HG02885 (cell line): ENCODE measurements around the gene PATZ1.
"Not testable (repeated sequence)": the region's sequence is repeated elsewhere in the genome, so short reads cannot be mapped to it uniquely, and the experiment has no call there.

Source experiments
- ATAC-seq: cut with Tn5 transposase; IDR thresholded peaks from one replicate; pipeline ENCODE4 v1.9.1; 2021; ENCODE audit warnings: mild to moderate bottlenecking; ENCODE audit not compliant: unreplicated experiment, poor library complexity

The PATZ1 gene, protein sequence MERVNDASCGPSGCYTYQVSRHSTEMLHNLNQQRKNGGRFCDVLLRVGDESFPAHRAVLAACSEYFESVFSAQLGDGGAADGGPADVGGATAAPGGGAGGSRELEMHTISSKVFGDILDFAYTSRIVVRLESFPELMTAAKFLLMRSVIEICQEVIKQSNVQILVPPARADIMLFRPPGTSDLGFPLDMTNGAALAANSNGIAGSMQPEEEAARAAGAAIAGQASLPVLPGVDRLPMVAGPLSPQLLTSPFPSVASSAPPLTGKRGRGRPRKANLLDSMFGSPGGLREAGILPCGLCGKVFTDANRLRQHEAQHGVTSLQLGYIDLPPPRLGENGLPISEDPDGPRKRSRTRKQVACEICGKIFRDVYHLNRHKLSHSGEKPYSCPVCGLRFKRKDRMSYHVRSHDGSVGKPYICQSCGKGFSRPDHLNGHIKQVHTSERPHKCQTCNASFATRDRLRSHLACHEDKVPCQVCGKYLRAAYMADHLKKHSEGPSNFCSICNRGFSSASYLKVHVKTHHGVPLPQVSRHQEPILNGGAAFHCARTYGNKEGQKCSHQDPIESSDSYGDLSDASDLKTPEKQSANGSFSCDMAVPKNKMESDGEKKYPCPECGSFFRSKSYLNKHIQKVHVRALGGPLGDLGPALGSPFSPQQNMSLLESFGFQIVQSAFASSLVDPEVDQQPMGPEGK

DNA sequence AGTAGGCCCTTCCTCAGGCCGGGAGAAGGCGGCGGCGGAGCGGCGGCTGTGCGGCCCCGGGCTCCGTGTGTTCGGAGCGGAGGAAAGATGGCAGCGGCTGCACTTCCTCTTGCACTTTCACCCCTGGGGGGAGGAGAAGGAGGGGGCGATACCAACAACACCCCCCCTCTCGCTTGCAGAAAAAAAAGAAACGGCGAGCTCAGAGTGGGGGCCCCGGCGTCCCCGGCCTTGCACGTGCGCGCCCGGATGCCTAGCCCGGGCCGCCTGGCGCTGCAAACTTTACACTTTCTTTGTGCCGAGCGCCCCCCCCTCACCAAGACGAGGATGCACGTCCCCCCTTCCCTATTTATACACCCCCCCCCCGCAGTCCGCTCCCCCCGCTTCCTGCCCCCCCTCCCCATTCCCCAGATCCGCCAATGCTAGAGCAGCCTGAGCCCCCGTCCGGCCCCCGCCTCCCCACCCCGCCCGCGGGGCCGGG is at the start of gene PATZ1:
TSS of gene PATZ1 (minus strand) at position 92 of the 478 bp plus-strand sequence. CDS start 744 bp downstream, outside the sequence.
- ATAC-seq, result peak; percentile 29

DNA sequence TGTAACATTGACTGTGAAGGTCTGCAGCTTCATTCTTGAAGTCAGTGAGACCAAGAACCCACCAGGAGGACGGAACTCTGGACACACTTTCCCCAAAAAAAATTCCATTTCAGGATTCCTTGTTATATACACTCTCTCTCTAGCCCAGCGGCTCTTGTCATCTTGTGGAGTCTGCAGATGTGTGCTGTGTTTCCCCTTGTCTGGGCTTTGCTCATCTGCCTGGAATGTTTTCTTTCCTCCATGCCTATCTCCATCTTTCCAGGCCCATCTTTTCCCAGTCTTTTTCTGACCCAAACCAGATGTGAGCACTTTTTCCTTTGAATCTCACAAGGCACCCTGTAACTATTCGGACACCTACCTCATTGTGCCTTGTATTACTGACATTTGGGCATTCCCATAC is 48.2 kb upstream of the PATZ1 start:
- ATAC-seq, result no peak

DNA sequence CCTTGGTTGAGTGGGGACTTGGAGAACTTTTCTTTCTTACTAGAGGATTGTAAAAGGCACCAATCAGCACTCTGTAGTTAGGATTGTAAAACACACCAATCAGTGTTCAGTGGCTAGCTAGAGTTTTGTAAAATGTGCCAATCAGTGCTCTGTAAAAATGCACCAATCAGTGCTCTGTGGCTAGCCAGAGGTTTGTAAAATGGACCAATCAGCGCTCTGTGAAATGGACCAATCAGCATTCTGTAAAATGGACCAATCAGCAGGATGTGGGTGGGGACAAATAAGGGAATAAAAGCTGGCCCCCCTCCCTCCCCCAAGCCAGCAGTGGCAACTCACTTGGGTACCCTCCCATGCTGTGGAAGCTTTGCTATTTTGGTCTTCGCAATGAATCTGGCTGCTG is 47.7 kb upstream of the PATZ1 start:
- no peak for ATAC-seq

DNA sequence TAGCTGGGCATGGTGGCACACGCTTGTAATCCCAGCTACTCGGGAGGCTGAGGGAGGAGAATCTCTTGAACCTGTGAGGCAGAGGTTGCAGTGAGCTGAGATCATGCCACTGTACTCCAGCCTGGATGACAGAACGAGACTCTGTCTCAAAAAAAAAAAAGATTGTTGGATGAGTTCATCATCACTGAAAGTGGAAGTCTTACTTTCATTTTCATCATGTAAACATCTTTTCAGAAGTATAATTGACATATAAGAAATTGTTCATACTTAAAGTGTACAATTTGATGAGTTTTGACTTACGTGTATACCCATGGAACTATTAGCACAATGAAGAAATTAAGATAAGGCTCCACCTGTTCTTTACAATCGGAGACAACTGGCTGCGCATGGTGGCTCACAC is 32.5 kb upstream of the PATZ1 start:
- ATAC-seq, result not testable (repeated sequence)

DNA sequence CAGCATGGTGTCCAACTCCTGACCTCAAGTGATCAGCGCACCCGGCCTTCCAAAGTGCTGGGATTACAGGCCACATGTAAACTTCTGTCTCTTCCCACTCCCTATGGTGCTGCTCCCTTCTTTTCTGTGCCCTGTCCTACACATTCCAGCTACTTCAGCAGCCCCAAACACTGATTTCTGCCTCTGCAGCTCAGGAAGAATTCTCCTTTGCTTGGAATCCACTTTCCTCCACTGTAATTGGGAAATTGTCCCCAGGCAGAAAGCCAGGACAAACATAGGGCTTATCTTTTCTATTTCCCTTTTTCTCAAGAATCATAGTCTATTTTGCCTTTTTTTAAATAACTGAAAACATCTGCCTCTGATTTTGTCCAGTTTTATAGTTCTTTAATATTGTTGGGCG is 32.0 kb upstream of the PATZ1 start:
- ATAC-seq, result no peak

DNA sequence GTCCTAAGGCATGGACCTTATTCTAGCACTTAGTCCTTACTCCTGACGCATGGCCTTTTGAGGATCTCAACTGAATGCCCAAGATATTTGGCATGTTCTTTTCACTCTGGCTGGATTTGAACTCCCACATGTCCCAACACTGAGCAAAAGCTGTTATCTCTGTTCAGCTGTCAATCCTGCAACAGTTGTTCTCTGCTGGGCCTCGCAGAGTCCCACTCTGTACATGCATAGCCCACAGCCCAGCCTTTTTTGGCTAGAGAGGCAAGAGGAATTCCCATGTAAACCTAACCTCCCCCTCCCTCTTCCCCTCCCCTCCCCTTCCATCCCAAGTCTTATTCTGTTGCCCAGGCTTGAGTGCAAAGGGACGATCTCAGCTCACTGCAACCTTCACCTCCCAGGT is 31.5 kb upstream of the PATZ1 start:
- ATAC-seq, result no peak

DNA sequence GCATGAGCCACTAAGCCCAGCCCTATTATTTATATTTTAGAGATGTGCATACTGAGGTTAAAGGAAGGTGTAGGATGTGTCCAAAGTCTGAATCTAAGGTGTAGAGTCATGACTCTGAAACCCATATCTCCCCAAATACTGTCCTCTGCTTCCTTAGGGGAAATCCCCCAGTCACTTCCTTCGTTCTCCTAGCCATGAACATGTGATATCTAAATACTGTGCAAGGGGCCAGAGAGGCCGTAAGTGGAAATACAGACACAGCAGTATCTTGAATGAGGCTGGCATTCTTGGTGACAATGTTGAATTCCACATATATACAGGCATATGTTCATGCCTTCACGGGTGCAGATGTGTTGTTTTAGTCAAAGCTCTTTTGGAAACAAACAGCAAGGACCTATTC is 21.3 kb upstream of the PATZ1 start:
- no peak for ATAC-seq

DNA sequence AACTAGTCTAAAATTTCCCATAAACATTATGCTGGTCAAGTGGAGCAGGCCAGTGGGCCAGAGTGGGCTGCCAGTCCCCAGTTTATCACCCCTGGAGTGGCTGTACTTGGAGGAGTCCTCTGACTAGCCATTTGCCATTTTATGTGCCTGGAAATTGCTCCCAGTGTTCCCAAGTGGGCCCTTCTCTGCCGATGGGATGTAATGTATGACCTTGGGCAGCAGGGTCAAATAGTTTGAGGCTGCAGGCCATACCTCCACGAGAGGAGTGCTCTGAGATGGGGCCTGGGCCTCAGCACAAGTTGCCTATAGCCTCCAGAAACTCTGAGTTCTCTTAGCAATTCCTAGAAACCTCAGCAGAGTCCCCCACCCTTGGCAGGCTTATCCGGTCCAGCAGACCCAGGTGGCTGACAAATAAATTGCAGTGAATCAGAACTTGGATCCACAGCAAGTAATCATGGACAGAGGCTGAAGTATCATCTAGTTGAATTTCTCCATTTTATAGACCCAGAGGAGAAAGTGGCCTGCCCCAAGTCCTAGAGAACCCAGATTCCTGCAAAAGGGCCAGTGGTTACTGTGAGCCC is 17.8 kb upstream of the PATZ1 start:
- ATAC-seq, result no peak

DNA sequence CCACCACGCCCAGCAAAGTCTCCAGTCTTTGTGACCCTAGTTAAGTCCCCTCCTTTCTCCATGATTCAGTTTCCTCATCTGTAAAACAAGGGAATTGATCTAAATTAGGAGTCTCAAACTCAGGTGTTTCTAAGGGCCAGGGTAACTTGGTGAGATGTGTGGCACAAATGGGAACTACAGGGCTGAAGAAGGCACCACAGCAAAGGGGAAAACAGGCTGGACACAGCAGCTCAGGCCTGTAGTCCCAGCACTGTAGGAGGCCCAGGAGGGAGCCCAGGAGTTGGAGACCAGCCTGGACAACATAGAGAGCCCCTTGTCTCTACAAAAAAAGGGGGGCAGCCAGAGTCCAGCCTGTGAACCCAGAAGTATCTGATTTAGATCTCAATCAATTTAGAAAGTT is 15.6 kb upstream of the PATZ1 start:
- ATAC-seq, result no peak

DNA sequence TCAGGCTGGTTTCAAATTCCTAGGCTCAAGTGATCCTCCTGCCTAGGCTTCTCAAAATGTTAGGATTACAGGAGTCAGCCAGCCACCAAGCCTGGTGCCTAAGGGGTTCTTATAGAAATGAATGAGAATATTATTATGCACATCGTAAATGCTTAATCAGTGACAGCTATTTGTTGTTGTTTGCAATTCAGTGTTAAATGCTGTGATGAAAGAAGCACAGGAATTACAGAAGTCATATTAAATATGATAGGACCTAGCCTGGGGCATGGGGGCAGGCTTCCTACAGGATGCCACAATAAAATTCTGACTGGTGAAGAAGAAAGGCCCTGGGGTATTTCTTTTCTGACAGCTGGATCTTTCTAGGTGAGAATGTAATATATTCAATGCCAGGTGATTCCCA is 13.9 kb upstream of the PATZ1 start:
- no peak for ATAC-seq

DNA sequence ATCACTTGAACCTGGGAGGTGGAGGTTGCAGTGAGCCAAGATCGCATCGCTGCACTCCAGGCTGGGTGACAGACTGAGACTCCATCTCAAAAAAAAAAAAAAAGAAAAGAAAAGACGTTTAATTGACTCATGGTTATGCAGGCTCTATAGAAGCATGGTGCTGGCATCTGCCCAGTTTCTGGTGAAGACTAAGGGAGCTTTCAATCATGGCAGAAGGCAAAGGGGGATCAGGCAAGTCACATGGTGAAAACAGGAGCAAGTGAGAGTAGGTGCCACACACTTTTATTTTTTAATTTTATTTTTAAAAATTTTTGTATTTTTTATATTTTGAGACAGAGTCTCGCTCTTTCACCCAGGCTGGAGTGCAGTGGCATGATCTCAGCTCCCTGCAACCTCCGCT is 8.4 kb upstream of the PATZ1 start:
- ATAC-seq, result no peak

DNA sequence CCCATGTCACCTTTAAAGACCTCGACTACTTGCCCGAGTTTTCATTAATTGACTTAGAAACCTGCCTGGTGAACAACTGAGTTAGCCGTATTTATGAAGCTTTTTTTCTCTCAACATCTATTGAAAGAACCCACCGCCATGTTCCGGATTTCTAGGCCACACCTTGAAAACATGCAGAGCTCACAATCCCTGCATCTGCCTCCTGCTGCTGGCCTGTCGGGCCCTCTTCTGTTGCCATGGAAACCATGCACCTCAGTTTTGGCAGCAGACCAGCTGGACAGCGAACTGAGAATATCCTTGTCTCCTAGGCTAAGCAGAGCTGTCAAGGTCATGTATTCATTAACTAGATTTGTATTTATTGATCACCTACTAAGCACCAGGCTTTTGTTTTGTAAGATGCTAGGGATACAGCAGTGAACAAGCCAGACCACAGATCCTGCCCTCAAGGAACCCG is 4.3 kb upstream of the PATZ1 start:
- no peak for ATAC-seq

DNA sequence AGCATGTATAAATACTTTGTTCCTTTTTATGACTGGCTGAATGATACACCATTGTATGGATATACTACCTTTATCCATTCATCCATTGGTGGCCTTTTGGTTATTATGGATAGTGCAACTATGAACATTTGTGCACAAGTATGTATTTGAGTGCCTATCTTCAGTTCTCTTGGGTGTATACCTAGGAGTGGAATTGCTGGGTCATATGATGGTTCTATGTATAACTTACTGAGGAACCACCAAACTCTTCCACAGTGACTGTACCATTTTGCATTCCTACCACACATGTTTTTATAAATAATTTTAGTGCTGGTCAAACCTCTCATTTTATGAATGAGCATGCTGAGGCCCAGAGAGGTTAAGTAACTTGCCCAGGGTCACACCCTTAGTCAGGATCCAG is 3.8 kb upstream of the PATZ1 start:
- ATAC-seq, result no peak

DNA sequence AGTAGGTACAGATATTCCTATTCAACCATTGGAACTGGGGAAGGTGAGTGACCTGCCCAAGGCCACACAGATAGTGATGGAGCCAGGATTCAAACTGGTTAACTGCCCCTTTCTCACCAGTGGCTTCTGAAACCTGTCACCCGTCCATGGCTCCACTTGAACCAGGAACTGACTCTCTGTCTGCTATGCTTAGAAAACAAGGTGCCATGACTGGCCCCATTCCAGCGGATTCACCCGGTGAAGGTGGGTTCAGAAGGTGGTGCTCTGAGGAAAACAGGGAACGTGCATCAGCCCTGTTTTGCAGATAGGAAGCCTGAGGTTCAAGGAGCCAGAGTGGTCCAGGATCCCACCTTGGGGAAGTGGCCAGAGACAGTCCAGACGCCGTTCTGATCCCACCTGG is 2.6 kb upstream of the PATZ1 start:
- no peak for ATAC-seq

DNA sequence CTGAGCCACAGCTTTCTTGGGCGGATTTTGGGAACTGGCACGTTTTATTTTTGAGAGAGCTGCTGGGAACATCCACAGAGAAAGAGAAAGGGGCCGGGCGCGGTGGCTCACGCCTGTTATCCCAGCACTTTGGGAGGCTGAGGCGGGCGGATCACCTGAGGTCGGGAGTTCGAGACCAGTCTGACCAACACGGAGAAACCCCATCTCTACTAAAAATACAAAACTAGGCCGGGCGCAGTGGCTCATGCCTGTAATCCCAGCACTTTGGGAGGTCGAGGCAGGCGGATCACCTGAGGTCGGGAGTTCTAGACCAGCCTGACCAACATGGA is 1.8 kb upstream of the PATZ1 start:
- ATAC-seq, result not testable (repeated sequence)

DNA sequence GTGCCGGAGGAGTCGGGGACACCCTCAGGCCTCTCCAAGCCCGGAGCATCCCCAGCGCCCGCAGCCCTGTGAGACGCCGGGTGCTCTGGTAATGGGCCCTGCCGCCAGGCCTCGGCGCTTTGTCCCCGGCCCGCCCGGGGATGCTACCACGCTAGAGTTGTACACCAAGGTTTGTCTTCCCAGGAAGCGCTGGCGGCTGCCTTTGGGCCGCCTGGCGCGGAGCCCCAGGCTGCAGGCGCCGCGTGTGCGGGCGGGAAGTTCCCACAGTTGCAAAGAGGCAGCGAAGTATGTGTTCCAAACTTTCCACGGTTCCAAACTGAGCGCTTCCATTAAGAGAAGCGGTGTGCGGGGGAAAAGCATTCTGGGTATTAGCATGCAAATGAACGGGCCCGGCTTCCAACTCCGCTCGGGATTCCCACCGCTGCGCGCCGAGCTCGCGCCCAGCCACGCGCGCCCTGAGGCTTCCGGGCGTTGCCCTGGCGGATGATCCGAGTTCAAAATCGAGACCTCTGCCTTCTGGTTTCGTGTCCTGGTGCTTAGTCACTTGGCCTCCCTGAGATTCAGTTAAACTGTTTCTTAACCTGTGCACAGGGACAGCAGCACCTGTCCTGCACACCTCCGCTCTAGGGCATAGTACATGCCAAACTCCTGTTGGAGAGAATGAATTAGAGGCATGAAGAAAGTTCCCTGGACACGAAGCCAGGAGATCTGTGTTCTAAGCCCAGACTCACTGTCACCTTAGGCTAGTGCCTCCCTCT is 1.3 kb upstream of the PATZ1 start:
- no peak for ATAC-seq

DNA sequence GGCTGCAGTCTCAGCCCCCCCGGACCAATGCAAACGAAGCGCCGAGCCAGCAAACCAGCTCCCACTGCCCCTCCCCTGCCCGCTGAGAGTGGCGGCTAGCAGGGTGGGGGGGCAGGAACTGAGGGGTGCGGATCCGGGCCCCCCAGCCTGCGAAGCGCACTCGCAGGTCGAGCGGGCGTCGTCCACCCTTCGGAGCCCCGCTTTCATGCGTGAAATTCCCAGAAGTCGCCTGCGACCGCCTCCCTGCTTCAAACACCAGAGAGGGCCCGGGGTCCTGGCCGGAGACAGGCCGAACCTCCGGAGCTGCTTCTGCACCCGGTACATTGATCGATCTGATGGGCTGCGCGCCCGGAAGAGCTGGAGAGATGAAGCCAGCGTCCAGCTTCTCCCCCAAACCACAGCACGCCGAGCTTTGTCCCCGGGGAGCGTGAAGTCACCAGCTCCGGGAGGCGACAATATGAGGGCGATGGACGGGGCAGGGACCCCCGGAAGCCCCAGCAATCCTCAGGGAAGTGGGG is 646 bp upstream of the PATZ1 start:
- no peak for ATAC-seq

DNA sequence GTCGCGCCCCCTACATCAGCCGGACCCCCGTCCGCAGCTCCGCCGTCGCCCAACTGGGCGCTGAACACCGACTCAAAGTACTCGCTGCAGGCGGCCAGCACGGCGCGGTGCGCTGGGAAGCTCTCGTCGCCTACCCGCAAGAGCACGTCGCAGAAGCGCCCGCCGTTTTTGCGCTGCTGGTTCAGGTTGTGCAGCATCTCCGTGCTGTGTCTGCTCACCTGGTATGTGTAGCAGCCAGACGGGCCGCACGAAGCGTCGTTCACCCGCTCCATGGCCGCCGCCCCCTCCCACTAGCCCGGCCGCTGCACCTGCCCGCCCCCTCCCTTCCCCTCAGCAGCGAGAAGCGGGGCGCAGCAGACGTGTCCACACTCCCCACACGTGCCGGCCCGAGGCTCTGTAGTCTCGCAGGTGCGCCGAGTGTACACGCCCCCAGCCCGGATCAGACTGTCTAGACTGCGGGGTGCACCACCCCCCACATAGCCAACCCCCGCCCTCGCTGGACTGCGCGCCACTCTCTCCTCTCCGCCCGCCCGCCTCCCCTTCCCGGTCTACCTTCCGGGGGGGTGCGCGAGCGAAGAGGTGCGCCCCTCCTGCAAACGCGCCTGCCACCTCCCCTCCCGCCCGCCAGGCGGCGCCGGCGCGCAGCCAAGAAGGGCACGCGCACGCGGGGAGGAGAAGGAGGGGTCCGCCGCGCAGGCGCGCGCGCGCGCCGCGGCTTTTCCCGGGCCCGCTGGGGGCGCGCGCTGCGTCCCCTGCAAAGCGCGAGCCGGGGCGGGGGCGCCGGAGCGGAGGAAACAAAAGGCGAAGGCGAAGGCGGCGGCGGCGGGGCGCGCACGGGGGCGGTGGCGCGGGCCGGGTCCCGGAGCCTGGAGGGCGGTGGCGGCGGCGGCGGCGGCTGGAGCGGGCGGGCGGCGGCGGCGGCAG is 553 bp downstream of the PATZ1 start:
- peak; percentile 59 for ATAC-seq

DNA sequence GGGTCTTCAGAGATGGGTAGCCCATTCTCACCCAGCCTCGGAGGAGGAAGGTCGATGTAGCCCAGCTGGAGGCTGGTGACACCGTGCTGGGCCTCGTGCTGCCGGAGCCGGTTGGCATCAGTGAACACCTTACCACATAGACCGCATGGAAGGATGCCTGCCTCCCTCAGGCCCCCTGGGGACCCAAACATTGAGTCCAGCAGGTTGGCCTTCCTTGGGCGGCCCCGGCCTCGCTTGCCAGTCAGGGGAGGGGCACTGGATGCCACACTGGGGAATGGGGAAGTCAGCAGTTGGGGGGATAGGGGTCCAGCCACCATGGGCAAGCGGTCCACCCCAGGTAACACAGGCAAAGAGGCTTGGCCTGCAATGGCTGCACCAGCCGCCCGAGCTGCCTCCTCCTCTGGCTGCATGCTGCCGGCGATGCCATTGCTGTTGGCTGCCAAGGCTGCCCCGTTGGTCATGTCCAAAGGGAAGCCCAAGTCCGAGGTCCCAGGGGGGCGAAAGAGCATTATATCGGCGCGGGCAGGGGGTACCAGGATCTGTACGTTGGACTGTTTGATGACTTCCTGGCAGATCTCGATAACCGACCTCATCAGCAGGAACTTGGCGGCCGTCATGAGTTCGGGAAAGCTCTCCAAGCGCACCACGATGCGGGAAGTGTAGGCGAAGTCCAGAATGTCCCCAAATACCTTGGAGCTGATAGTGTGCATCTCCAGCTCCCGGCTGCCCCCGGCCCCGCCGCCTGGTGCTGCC is 1.4 kb downstream of the PATZ1 start:
- ATAC-seq, result no peak
